IPS-NIHi7 (cell line): Measurements from ENCODE around the gene ITPR1.
"Not testable (repeated sequence)": the region's sequence is repeated elsewhere in the genome, so short reads cannot be mapped to it uniquely, and the experiment has no call there.

Experiments
- DNase-seq: peaks from one replicate; pipeline ENCODE4 v3.0.0; 2012; ENCODE audit warnings: mixed read lengths; ENCODE audit errors: extremely low spot score

The ITPR1 gene

GRCh38 chr3:4571690-4572334 lies 78.7 kb downstream of the ITPR1 start:
- no peak for DNase-seq

- no peak for DNase-seq
Observed at GRCh38 chr3:4573153-4573552, 80.0 kb downstream of the ITPR1 start.

- DNase-seq, result no peak
Observed at GRCh38 chr3:4574426-4574965, 81.3 kb downstream of the ITPR1 start.

- no peak for DNase-seq
Observed at GRCh38 chr3:4575381-4575780, 82.2 kb downstream of the ITPR1 start.

GRCh38 chr3:4577721-4578120 lies 84.6 kb downstream of the ITPR1 start:
- no peak for DNase-seq

GRCh38 chr3:4580346-4581123 lies 87.4 kb downstream of the ITPR1 start:
- DNase-seq, result peak; percentile 49

GRCh38 chr3:4581124-4581424 lies 87.9 kb downstream of the ITPR1 start:
- DNase-seq, result no peak

- DNase-seq, result no peak
Observed at GRCh38 chr3:4581498-4581897, 88.3 kb downstream of the ITPR1 start.

GRCh38 chr3:4581920-4582611 lies 88.9 kb downstream of the ITPR1 start:
- no peak for DNase-seq

- no peak for DNase-seq
Observed at GRCh38 chr3:4582624-4583023, 89.5 kb downstream of the ITPR1 start.

- no peak for DNase-seq
Observed at GRCh38 chr3:4583416-4583815, 90.3 kb downstream of the ITPR1 start.

- DNase-seq, result no peak
Observed at GRCh38 chr3:4584456-4585249, 91.5 kb downstream of the ITPR1 start.

- no peak for DNase-seq
Observed at GRCh38 chr3:4586381-4586780, 93.2 kb downstream of the ITPR1 start.

GRCh38 chr3:4587061-4587837 lies 94.1 kb downstream of the ITPR1 start:
- DNase-seq, result no peak

GRCh38 chr3:4587838-4588105 lies 94.6 kb downstream of the ITPR1 start:
- DNase-seq, result no peak

GRCh38 chr3:4588466-4588865 lies 95.3 kb downstream of the ITPR1 start:
- no peak for DNase-seq

- no peak for DNase-seq
Observed at GRCh38 chr3:4589475-4590097, 96.4 kb downstream of the ITPR1 start.

GRCh38 chr3:4590849-4591248 lies 97.7 kb downstream of the ITPR1 start:
- not testable (repeated sequence) for DNase-seq

GRCh38 chr3:4591669-4592068 lies 98.5 kb downstream of the ITPR1 start:
- DNase-seq, result no peak

- DNase-seq, result no peak
Observed at GRCh38 chr3:4593014-4593413, 99.9 kb downstream of the ITPR1 start.

GRCh38 chr3:4595710-4596113 lies 102.6 kb downstream of the ITPR1 start:
- DNase-seq, result no peak
